Breast epithelium (tissue), 3 donors: Measurements from ENCODE around the gene PCSK5.

Source experiments
- CTCF ChIP-seq, 3 donors: fragments of 450-650 bp; IDR thresholded peaks; one replicate each; pipeline ENCODE4 v1.5.1; 2016 to 2017; ENCODE audit warnings: antibody characterized with exemption in 3 of 3, mild to moderate bottlenecking in 3 of 3, moderate library complexity in 3 of 3
- POLR2A ChIP-seq: fragments of 450-650 bp; IDR thresholded peaks from one replicate; pipeline ENCODE4 v1.6.1; 2016; ENCODE audit warnings: antibody characterized with exemption, mild to moderate bottlenecking, moderate library complexity

GRCh38 chr9:76336027-76336426, 445.6 kb downstream of the PCSK5 start:
- TF ChIP-seq CTCF (IDR thresholded peaks at IDR 0.05): no peak
- no peak for TF ChIP-seq POLR2A
